Smooth muscle cell (in vitro differentiated cells): ENCODE measurements around the gene EFHB. TPM values are rescaled to one million over a fixed set of nuclear protein-coding genes. Genes with fewer than 3 reads are reported as not detected.

Experiments used
- DNase-seq: peaks from one replicate; lab custom pipeline; 2025; ENCODE audit not compliant: unreplicated experiment; lab: John Stamatoyannopoulos, UW
- H2AFZ ChIP-seq: fragments of 200-600 bp; sonication (generic); 2 replicates; pipeline ENCODE4 v1.6.0; 2016; ENCODE audit warnings: antibody characterized with exemption, low read depth, mild to moderate bottlenecking
- H3F3A ChIP-seq: fragments of 200-600 bp; sonication (generic); 2 replicates; pipeline ENCODE4 v1.6.0; 2017; ENCODE audit warnings: antibody characterized with exemption, low read depth
- H3K27ac ChIP-seq: fragments of 200-600 bp; sonication (generic); 2 replicates; pipeline ENCODE4 v1.5.1; 2016; ENCODE audit warnings: low read depth, mild to moderate bottlenecking
- H3K27me3 ChIP-seq: fragments of 200-600 bp; sonication (generic); 2 replicates; pipeline ENCODE4 v1.6.1; 2016; ENCODE audit warnings: low read depth, mild to moderate bottlenecking
- H3K36me3 ChIP-seq: fragments of 200-600 bp; sonication (generic); 2 replicates; pipeline ENCODE4 v1.5.1; 2016; ENCODE audit warnings: low read depth
- H3K4me1 ChIP-seq: fragments of 200-600 bp; sonication (generic); 2 replicates; pipeline ENCODE4 v1.5.1; 2016; ENCODE audit warnings: low read depth
- H3K4me2 ChIP-seq: fragments of 200-600 bp; sonication (generic); 2 replicates; pipeline ENCODE4 v1.6.0; 2016; ENCODE audit warnings: mild to moderate bottlenecking
- H3K4me3 ChIP-seq: fragments of 200-600 bp; sonication (generic); 2 replicates; pipeline ENCODE4 v1.5.1; 2016; ENCODE audit warnings: mild to moderate bottlenecking
- H3K79me2 ChIP-seq: fragments of 200-600 bp; sonication (generic); 2 replicates; pipeline ENCODE4 v1.6.0; 2016; ENCODE audit warnings: low read depth, mild to moderate bottlenecking
- H3K9ac ChIP-seq: fragments of 200-600 bp; sonication (generic); 2 replicates; pipeline ENCODE4 v1.6.0; 2016; ENCODE audit warnings: low read depth
- H3K9me3 ChIP-seq: fragments of 200-600 bp; sonication (generic); replicated peaks from 2 replicates; pipeline ENCODE4 v1.5.1; 2016; ENCODE audit warnings: low read depth
- H4K20me1 ChIP-seq: fragments of 200-600 bp; sonication (generic); 2 replicates; pipeline ENCODE4 v1.6.0; 2016; ENCODE audit warnings: low read depth
- CTCF ChIP-seq: fragments of 200-600 bp; sonication (generic); IDR thresholded peaks from 2 replicates; pipeline ENCODE4 v1.5.1; 2017; ENCODE audit warnings: borderline replicate concordance, mild to moderate bottlenecking, antibody characterized with exemption; ENCODE audit not compliant: insufficient read depth, poor library complexity, severe bottlenecking
- WGBS: methylation state at CpG from one replicate; pipeline ENCODE4 v1.1.7; 2016; ENCODE audit warnings: low lambda C conversion rate; 5-methylcytosine and 5-hydroxymethylcytosine counted together
- polyA plus RNA-seq: library from polyadenylated mRNA; unstranded; fragments of >200 nt; fragmentation: Nextera tagmentation; extraction: Ambion mirVana; gene quantifications from 2 replicates; pipeline ENCODE4 v1.2.1, GENCODE V29; 2016
- total RNA-seq: library from RNA; depleted of rRNA; stranded (reverse); fragments of >200 nt; gene quantifications from 2 replicates; pipeline ENCODE4 v1.2.3, GENCODE V29; 2014

EFHB gene
- total and polyA plus RNA-seq, 2 experiments from 2014 or later = 0.18 to 1.3 TPM

DNA sequence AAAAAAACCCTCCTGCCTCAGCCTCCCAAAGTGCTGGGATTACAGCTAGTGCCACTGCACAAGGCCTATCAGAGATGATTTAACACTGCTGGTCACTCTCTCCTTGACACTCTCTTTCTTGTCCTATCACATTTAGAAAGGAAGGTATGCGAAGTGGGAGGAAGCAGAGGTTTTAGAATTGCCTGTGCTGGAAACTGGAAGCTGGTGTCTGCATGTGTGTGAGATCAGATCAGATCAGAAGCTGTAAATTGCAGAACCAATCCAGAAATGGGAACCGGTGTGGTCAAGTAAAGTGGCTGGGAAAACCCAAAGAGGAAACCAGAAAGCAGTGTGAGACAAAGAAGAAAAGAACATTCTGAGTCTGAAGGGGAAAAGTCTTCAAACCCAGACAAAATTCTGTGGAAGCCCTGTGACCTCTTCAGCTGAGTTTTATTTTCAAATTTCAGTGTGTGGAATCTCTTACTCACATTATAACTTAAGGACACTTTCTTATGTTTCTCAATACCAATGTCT lies 2.8 kb downstream of the EFHB start:
- Histone ChIP-seq H3F3A (no peaks in the 10 kb centered on the region), H3K27me3 (no peaks in the 10 kb centered on the region), H3K9me3 (no peaks in the 10 kb centered on the region), H3K4me3 (no peak overlapping the region), H3K4me1 (no peaks in the 10 kb centered on the region), H3K4me2 (no peak overlapping the region), H3K79me2 (no peaks in the 10 kb centered on the region), H3K9ac (no peak overlapping the region), H3K27ac (peak overlapping the region; percentile 11), H4K20me1 (no peaks in the 10 kb centered on the region), H3K36me3 (no peaks in the 10 kb centered on the region), H2AFZ (peak overlapping the region; percentile 75)
- 72% methylated on average over 2 of the region's 2 CpGs for WGBS
- DNase-seq = no peak
- TF ChIP-seq CTCF = no peak

DNA sequence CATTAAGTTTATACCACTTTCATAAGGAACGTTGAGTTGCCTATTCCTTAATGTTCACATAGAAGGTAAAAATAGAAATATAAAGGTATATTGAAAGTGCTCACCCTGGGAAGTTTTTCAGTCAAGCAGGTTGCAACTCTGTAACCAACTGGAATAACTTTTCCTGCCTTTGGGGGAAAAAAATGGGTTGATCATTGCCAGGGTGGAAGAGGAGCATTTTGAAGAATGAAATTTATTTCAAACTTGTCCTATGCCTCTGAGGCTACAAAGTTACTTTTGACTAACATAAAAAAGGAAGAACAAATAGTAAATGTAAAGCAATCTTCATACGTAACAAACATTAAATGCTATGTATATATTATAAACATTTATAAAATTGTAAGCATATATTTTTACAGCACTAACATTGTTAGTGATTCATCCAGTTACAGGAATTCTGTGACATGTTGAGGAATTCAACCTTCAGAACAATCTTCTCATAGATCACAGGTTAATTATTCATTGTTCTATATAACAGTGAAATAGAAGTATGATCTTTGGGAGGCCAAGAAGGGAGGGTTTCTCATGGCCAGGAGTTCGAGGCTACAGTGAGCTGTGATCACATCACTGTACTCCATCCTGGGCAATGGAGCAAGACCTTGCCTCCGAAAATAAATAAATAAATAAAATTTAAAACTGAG lies 13.5 kb downstream of the EFHB start:
- WGBS = 71% methylated on average over 4 of the region's 4 CpGs
- H3K4me2 ChIP-seq = no peak overlapping the region
- no peak overlapping the region for H2AFZ ChIP-seq
- H3K36me3 ChIP-seq = no peaks in the 10 kb centered on the region
- no peak overlapping the region for H3K27ac ChIP-seq
- no peaks in the 10 kb centered on the region for H3K27me3 ChIP-seq
- no peak overlapping the region for H3K9ac ChIP-seq
- H3K9me3 ChIP-seq = no peaks in the 10 kb centered on the region
- no peaks in the 10 kb centered on the region for H4K20me1 ChIP-seq
- H3F3A ChIP-seq = no peaks in the 10 kb centered on the region
- TF ChIP-seq CTCF = no peak
- DNase-seq = no peak
- no peaks in the 10 kb centered on the region for H3K4me1 ChIP-seq
- no peaks in the 10 kb centered on the region for H3K79me2 ChIP-seq
- H3K4me3 ChIP-seq = no peak overlapping the region

DNA sequence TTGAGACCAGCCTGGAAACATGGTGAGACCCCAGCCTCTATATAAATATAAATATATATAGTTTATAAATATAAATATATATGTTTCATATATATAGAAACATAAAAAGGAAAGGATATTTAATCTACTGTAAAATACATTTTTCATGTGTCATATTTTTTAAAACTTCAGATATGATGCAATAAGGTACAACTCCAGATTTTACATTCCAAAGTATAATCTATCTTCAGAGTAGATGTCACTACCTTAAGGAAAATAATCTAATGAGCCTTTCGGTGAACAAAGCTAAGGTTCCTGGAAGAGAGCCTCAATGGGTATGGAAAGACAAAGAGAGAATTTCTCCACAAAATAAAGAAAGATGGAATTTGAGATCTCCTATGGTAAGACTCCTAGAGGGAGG lies 16.9 kb downstream of the EFHB start:
- Histone ChIP-seq H3K79me2 (no peaks in the 10 kb centered on the region), H3K9ac (no peak overlapping the region), H3K4me3 (no peak overlapping the region), H3K36me3 (no peaks in the 10 kb centered on the region), H3K9me3 (peaks cover 8% of the 10 kb centered on the region), H4K20me1 (no peaks in the 10 kb centered on the region), H3F3A (no peaks in the 10 kb centered on the region), H3K27ac (no peak overlapping the region), H3K27me3 (no peaks in the 10 kb centered on the region), H3K4me1 (no peaks in the 10 kb centered on the region), H3K4me2 (no peak overlapping the region), H2AFZ (no peak overlapping the region)
- WGBS = 91% methylated on average over 1 of the region's 1 CpG
- no peak for TF ChIP-seq CTCF
- no peak for DNase-seq

DNA sequence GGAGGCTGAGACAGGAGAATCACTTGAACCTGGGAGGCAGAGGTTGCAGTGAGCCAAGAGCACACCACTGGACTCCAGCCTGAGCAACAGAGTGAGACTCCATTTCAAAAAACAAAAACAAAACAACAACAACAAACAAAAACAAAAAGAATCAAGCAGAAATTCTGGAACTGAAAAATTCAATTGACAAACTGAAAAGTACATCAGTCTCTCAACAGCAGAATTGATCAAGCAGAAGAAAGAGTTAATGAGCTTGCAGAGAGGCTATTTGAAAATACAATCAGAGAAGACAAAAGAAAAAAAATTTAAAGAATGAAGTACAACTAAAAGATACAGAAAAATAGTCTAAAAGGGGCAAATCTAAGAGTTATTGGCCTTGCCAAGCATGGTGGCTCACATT lies 22.6 kb downstream of the EFHB start:
- H3K4me2 ChIP-seq = no peak overlapping the region
- H3K27me3 ChIP-seq = no peaks in the 10 kb centered on the region
- no peaks in the 10 kb centered on the region for H3K79me2 ChIP-seq
- no peaks in the 10 kb centered on the region for H3K4me1 ChIP-seq
- no peak overlapping the region for H3K9ac ChIP-seq
- H3K4me3 ChIP-seq = no peak overlapping the region
- no peak overlapping the region for H2AFZ ChIP-seq
- H4K20me1 ChIP-seq = no peaks in the 10 kb centered on the region
- H3K9me3 ChIP-seq = peaks cover 11% of the 10 kb centered on the region
- no peak overlapping the region for H3K27ac ChIP-seq
- DNase-seq = no peak
- H3F3A ChIP-seq = no peaks in the 10 kb centered on the region
- TF ChIP-seq CTCF = no peak
- H3K36me3 ChIP-seq = no peaks in the 10 kb centered on the region
